Panc1 (cell line): Measurements from ENCODE around the gene LRFN2. TPM values are rescaled to one million over a fixed set of nuclear protein-coding genes. Genes with fewer than 3 reads are reported as not detected.

Experiments
- ATAC-seq: fragments of 200-7000 bp; cut with Tn5 transposase; 2 replicates; pipeline ENCODE4 v1.9.1; 2020; ENCODE audit warnings: mild to moderate bottlenecking, moderate library complexity
- BruUV-seq: library from RNA; stranded (reverse); fragments of 400-500 nt; replicated peaks from 2 replicates; lab custom pipeline; 2021; lab: Mats Ljungman, UMichigan
- CTCF ChIA-PET: fragments of 300-600 bp; sonication (Branson Sonifier 250); formaldehyde crosslinking; loops from one replicate; lab custom pipeline; 2022; ENCODE audit warnings: antibody characterized with exemption; lab: Charles Lee
- POLR2A ChIA-PET: fragments of 300-600 bp; sonication (Branson Sonifier 250); formaldehyde crosslinking; loops from one replicate; lab custom pipeline; 2022; ENCODE audit warnings: antibody characterized with exemption; lab: Charles Lee
- DNase-seq: peaks from one replicate; pipeline ENCODE4 v3.0.0-alpha.2; 2010; ENCODE audit warnings: low read depth, low spot score
- H3K27ac ChIP-seq: 2 replicates; pipeline ENCODE4 v1.5.1; 2011; ENCODE audit warnings: mild to moderate bottlenecking, low read length, inconsistent platforms
- H3K27me3 ChIP-seq: fragments of 200-500 bp; sonication (Bioruptor generic); 2 replicates; pipeline ENCODE4 v1.6.0; 2014; ENCODE audit warnings: low read length, inconsistent platforms; ENCODE audit not compliant: control insufficient read depth, insufficient read depth
- H3K36me3 ChIP-seq: fragments of 200-500 bp; sonication (Bioruptor generic); 2 replicates; pipeline ENCODE4 v1.5.1; 2014; ENCODE audit warnings: inconsistent platforms, mild to moderate bottlenecking, low read length, moderate library complexity; ENCODE audit not compliant: control insufficient read depth, insufficient read depth
- H3K4me1 ChIP-seq: 2 replicates; pipeline ENCODE4 v1.5.1; 2011; ENCODE audit warnings: inconsistent platforms, mild to moderate bottlenecking, low read length, moderate library complexity; ENCODE audit not compliant: control insufficient read depth, insufficient read depth
- H3K4me3 ChIP-seq, 2 experiments: 2 replicates each; pipeline ENCODE4 v1.5.1; 2011 to 2012; ENCODE audit warnings: low read depth in 2 of 2, low read length in 2 of 2, mild to moderate bottlenecking in 2 of 2, inconsistent platforms in 1 of 2, moderate library complexity in 1 of 2
- H3K9me3 ChIP-seq: fragments of 200-500 bp; sonication (Bioruptor generic); 2 replicates; pipeline ENCODE4 v1.5.1; 2014; ENCODE audit warnings: low read depth, mild to moderate bottlenecking, inconsistent platforms, low read length, moderate library complexity; ENCODE audit not compliant: control insufficient read depth, insufficient read depth
- CTCF ChIP-seq: fragments of 450-650 bp; IDR thresholded peaks from 2 replicates; pipeline ENCODE4 v1.5.1; 2017; ENCODE audit warnings: mild to moderate bottlenecking
- POLR2AphosphoS5 ChIP-seq: IDR thresholded peaks from 2 replicates; pipeline ENCODE4 v1.6.1; 2012; ENCODE audit warnings: mild to moderate bottlenecking, low read depth, low read length, moderate library complexity
- REST ChIP-seq, 2 experiments: IDR thresholded peaks; 2 replicates each; pipeline ENCODE4 v1.6.1; 2011 to 2012; ENCODE audit warnings: low read depth in 2 of 2, control low read depth in 1 of 2, low read length in 1 of 2, mild to moderate bottlenecking in 1 of 2, moderate library complexity in 1 of 2; ENCODE audit not compliant: insufficient read depth in 1 of 2
- SIN3A ChIP-seq: IDR thresholded peaks from 2 replicates; pipeline ENCODE4 v1.6.1; 2012; ENCODE audit warnings: low read depth, mild to moderate bottlenecking, low read length, moderate library complexity, borderline replicate concordance; ENCODE audit not compliant: insufficient read depth
- TCF7L2 ChIP-seq: IDR thresholded peaks from 2 replicates; pipeline ENCODE4 v1.6.1; 2011; ENCODE audit warnings: mild to moderate bottlenecking, low read depth, low read length, inconsistent platforms
- in situ Hi-C: cut with HindIII; loops from 2 replicates; pipeline ENCODE4 v1.10.0; 2016; ENCODE audit warnings: low sequenced_read_pairs, low pct_unique_long_range_greater_than_20kb
- intact Hi-C: fragments of 100-400 bp; cut with micrococcal nuclease; formaldehyde crosslinking; loops from one replicate; pipeline ENCODE4 v1.10.0; 2022; ENCODE audit not compliant: unreplicated experiment
- total RNA-seq: library from RNA; stranded (reverse); gene quantifications from one replicate; pipeline ENCODE4 v1.2.1, GENCODE V29; 2021; ENCODE audit not compliant: unreplicated experiment

The LRFN2 gene
- total RNA-seq, 1 experiment from 2014 or later = 0.05 TPM

DNA sequence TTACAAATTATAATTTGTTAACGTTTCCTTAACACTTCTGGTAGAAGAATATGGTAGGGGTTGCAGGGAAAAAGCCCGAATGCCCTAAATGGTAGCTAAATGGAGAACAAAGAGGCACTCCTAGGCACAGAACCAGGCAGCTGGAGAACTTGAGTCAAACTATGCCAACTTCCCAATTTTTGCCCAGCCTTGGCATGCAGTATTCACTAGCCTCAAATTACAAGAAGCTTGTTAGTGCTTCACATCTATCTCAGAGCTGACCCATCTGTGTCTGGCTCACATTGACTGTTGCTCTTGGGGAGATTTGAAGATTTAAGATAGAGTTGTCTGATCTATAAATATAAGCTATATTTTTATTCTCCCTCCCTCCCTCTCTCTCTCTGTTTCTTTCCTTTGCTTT lies 19.4 kb upstream of the LRFN2 start:
- BruUV-seq = no TSS peak
- Histone ChIP-seq H3K27ac (no peak overlapping the region), H3K36me3 (no peaks in the 10 kb centered on the region), H3K9me3 (no peaks in the 10 kb centered on the region), H3K27me3 (peaks cover 13% of the 10 kb centered on the region), H3K4me3 (no peak overlapping the region), H3K4me1 (no peaks in the 10 kb centered on the region)
- ATAC-seq (no peak), DNase-seq (no peak)
- CTCF ChIA-PET = no interaction called here
- intact Hi-C loops = no loop called here
- in situ Hi-C loops = no loop called here
- TF ChIP-seq SIN3A (no peak), POLR2AphosphoS5 (no peak), REST (IDR thresholded peaks at IDR 0.05; ENCODE audit: insufficient read depth in 1 of 2, low read depth in 2 of 2, low read length in 1 of 2) (no peak), CTCF (no peak), TCF7L2 (no peak)
- POLR2A ChIA-PET = no interaction called here

GRCh38 chr6:40604082-40604481 lies 16.9 kb upstream of the LRFN2 start:
- no peaks in the 10 kb centered on the region for H3K4me1 ChIP-seq
- ChIA-PET POLR2A (no interaction called here), CTCF (no interaction called here)
- in situ Hi-C loops (no loop called here), intact Hi-C loops (no loop called here)
- no peak for ATAC-seq
- no peak overlapping the region for H3K27ac ChIP-seq
- no TSS peak for BruUV-seq
- H3K4me3 ChIP-seq = no peak overlapping the region
- DNase-seq = no peak
- H3K27me3 ChIP-seq = peaks cover 13% of the 10 kb centered on the region
- H3K9me3 ChIP-seq = no peaks in the 10 kb centered on the region
- no peak for TF ChIP-seq CTCF
- no peak for TF ChIP-seq SIN3A
- TF ChIP-seq REST (IDR thresholded peaks at IDR 0.05; ENCODE audit: insufficient read depth in 1 of 2, low read depth in 2 of 2, low read length in 1 of 2) = no peak
- TF ChIP-seq POLR2AphosphoS5 = no peak
- no peak for TF ChIP-seq TCF7L2
- H3K36me3 ChIP-seq = no peaks in the 10 kb centered on the region
